ENCODE results near the gene ERC1. TPM values are rescaled to one million over a fixed set of nuclear protein-coding genes. Genes with fewer than 3 reads are reported as not detected.

Gene ERC1
- total RNA-seq, 1 donor from 2014 or later, result 16.6 TPM

GRCh38 chr12:1530592-1531152 lies 539.6 kb downstream of the ERC1 start:
- Histone ChIP-seq H3K27me3 (ENCODE audit: control insufficient read depth, insufficient read depth, low read length) (peaks cover 30% of the 10 kb centered on the region), H3K36me3 (ENCODE audit: control insufficient read depth, insufficient read depth, low read length) (no peaks in the 10 kb centered on the region), H3K4me3 (ENCODE audit: low read depth, low read length) (peak overlapping the region; percentile 33)
- DNase-seq (ENCODE audit: low read depth) (no peak), FAIRE-seq (no peak)
- no peak for TF ChIP-seq CTCF (IDR thresholded peaks at IDR 0.05; ENCODE audit: insufficient read depth, low read length, severe bottlenecking)

- peak overlapping the region; percentile 33 for H3K4me3 ChIP-seq (ENCODE audit: low read depth, low read length)
- no peak for TF ChIP-seq CTCF (IDR thresholded peaks at IDR 0.05; ENCODE audit: insufficient read depth, low read length, severe bottlenecking)
- peaks cover 31% of the 10 kb centered on the region for H3K27me3 ChIP-seq (ENCODE audit: control insufficient read depth, insufficient read depth, low read length)
- FAIRE-seq (no peak), DNase-seq (ENCODE audit: low read depth) (no peak)
- no peaks in the 10 kb centered on the region for H3K36me3 ChIP-seq (ENCODE audit: control insufficient read depth, insufficient read depth, low read length)
Observed at GRCh38 chr12:1531153-1531653, 540.2 kb downstream of the ERC1 start.

GRCh38 chr12:1531654-1532374 lies 540.8 kb downstream of the ERC1 start:
- peaks cover 34% of the 10 kb centered on the region for H3K27me3 ChIP-seq (ENCODE audit: control insufficient read depth, insufficient read depth, low read length)
- no peak for DNase-seq (ENCODE audit: low read depth)
- no peak for TF ChIP-seq CTCF (IDR thresholded peaks at IDR 0.05; ENCODE audit: insufficient read depth, low read length, severe bottlenecking)
- FAIRE-seq, result peak; percentile 32
- H3K36me3 ChIP-seq (ENCODE audit: control insufficient read depth, insufficient read depth, low read length), result no peaks in the 10 kb centered on the region
- peak overlapping the region; percentile 33 for H3K4me3 ChIP-seq (ENCODE audit: low read depth, low read length)

GRCh38 chr12:1532375-1533165 lies 541.5 kb downstream of the ERC1 start:
- Histone ChIP-seq H3K36me3 (ENCODE audit: control insufficient read depth, insufficient read depth, low read length) (no peaks in the 10 kb centered on the region), H3K27me3 (ENCODE audit: control insufficient read depth, insufficient read depth, low read length) (peaks cover 37% of the 10 kb centered on the region), H3K4me3 (ENCODE audit: low read depth, low read length) (no peak overlapping the region)
- no peak for TF ChIP-seq CTCF (IDR thresholded peaks at IDR 0.05; ENCODE audit: insufficient read depth, low read length, severe bottlenecking)
- FAIRE-seq, result no peak
- no peak for DNase-seq (ENCODE audit: low read depth)

- TF ChIP-seq CTCF (IDR thresholded peaks at IDR 0.05; ENCODE audit: insufficient read depth, low read length, severe bottlenecking), result no peak
- H3K36me3 ChIP-seq (ENCODE audit: control insufficient read depth, insufficient read depth, low read length), result no peaks in the 10 kb centered on the region
- FAIRE-seq (no peak), DNase-seq (ENCODE audit: low read depth) (no peak)
- no peak overlapping the region for H3K4me3 ChIP-seq (ENCODE audit: low read depth, low read length)
- peaks cover 39% of the 10 kb centered on the region for H3K27me3 ChIP-seq (ENCODE audit: control insufficient read depth, insufficient read depth, low read length)
Observed at GRCh38 chr12:1533205-1533601, 542.2 kb downstream of the ERC1 start.

Measured in bronchial epithelial cell (primary cell).